GM23338 (cell line): ENCODE results near the gene LCN6. TPM values are rescaled to one million over a fixed set of nuclear protein-coding genes. Genes with fewer than 3 reads are reported as not detected.

Experiments used
- ATAC-seq: fragments of 200-7000 bp; cut with Tn5 transposase; 3 replicates; pipeline ENCODE4 v1.9.1; 2020
- DNase-seq: peaks from one replicate; pipeline ENCODE4 v3.0.0-alpha.2; 2015; ENCODE audit warnings: low spot score
- H2AFZ ChIP-seq: fragments of 200-600 bp; sonication (generic); 2 replicates; pipeline ENCODE4 v1.8.0; 2016; ENCODE audit warnings: antibody characterized with exemption, mild to moderate bottlenecking, moderate library complexity
- H3F3A ChIP-seq: fragments of 200-600 bp; sonication (generic); replicated peaks from 2 replicates; pipeline ENCODE4 v1.8.0; 2017; ENCODE audit warnings: antibody characterized with exemption, mixed run types, low read depth
- H3K27ac ChIP-seq: fragments of 200-600 bp; sonication (generic); 2 replicates; pipeline ENCODE4 v1.6.1; 2016; ENCODE audit warnings: low read depth
- H3K27me3 ChIP-seq: fragments of 200-600 bp; sonication (generic); 2 replicates; pipeline ENCODE4 v1.8.0; 2016; ENCODE audit warnings: mild to moderate bottlenecking, mixed run types, moderate library complexity; ENCODE audit not compliant: insufficient read depth
- H3K36me3 ChIP-seq: fragments of 200-600 bp; sonication (generic); 2 replicates; pipeline ENCODE4 v1.8.0; 2016; ENCODE audit warnings: mild to moderate bottlenecking; ENCODE audit not compliant: insufficient read depth
- H3K4me1 ChIP-seq: fragments of 200-600 bp; sonication (generic); 2 replicates; pipeline ENCODE4 v1.8.0; 2016; ENCODE audit warnings: mild to moderate bottlenecking, moderate library complexity; ENCODE audit not compliant: insufficient read depth
- H3K4me2 ChIP-seq: fragments of 200-600 bp; sonication (generic); 2 replicates; pipeline ENCODE4 v1.7.1; 2017; ENCODE audit warnings: mixed run types
- H3K4me3 ChIP-seq: fragments of 200-600 bp; sonication (generic); 2 replicates; pipeline ENCODE4 v1.6.1; 2016; ENCODE audit warnings: mixed run types
- H3K79me2 ChIP-seq: fragments of 200-600 bp; sonication (generic); replicated peaks from 2 replicates; pipeline ENCODE4 v1.8.0; 2017; ENCODE audit warnings: mild to moderate bottlenecking; ENCODE audit not compliant: insufficient read depth
- H3K9me2 ChIP-seq: fragments of 200-600 bp; sonication (generic); 2 replicates; pipeline ENCODE4 v1.8.0; 2017; ENCODE audit not compliant: insufficient read depth
- H4K20me1 ChIP-seq: fragments of 200-600 bp; sonication (generic); replicated peaks from 2 replicates; pipeline ENCODE4 v1.8.0; 2017; ENCODE audit warnings: mild to moderate bottlenecking; ENCODE audit not compliant: insufficient read depth
- H3K27ac Mint-ChIP-seq: 2 replicates; pipeline ENCODE4 v1.8.0; 2020; ENCODE audit warnings: inconsistent platforms, mild to moderate bottlenecking, moderate library complexity, mixed read lengths
- H3K27me3 Mint-ChIP-seq: 3 replicates; pipeline ENCODE4 v1.8.0; 2022; ENCODE audit warnings: low read depth, mild to moderate bottlenecking, moderate library complexity, mixed read lengths, inconsistent platforms; ENCODE audit not compliant: insufficient read depth, poor library complexity
- H3K36me3 Mint-ChIP-seq: 3 replicates; pipeline ENCODE4 v1.8.0; 2021; ENCODE audit warnings: low read depth, mild to moderate bottlenecking, inconsistent platforms, moderate library complexity, mixed read lengths
- H3K4me1 Mint-ChIP-seq: 3 replicates; pipeline ENCODE4 v1.8.0; 2020; ENCODE audit warnings: mild to moderate bottlenecking, inconsistent platforms, mixed read lengths
- H3K4me3 Mint-ChIP-seq: 3 replicates; pipeline ENCODE4 v1.8.0; 2021; ENCODE audit warnings: moderate library complexity, mild to moderate bottlenecking, inconsistent platforms, mixed read lengths
- H3K9me3 Mint-ChIP-seq: 3 replicates; pipeline ENCODE4 v1.8.0; 2020; ENCODE audit warnings: moderate library complexity, mild to moderate bottlenecking, inconsistent platforms, mixed read lengths
- EZH2phosphoT487 ChIP-seq: fragments of 200-600 bp; sonication (generic); IDR thresholded peaks from one replicate; pipeline ENCODE4 v1.8.1; 2018; ENCODE audit warnings: antibody characterized with exemption; ENCODE audit not compliant: unreplicated experiment
- NANOG ChIP-seq: IDR thresholded peaks from 2 replicates; pipeline ENCODE4 v1.6.1; 2016; ENCODE audit warnings: antibody characterized with exemption, borderline replicate concordance
- POLR2AphosphoS5 ChIP-seq: IDR thresholded peaks from 2 replicates; pipeline ENCODE4 v1.6.1; 2016; ENCODE audit warnings: antibody characterized with exemption, low read depth
- REST ChIP-seq: IDR thresholded peaks from one replicate; pipeline ENCODE4 v1.6.1; 2018; ENCODE audit warnings: antibody characterized with exemption; ENCODE audit not compliant: unreplicated experiment
- ZNF462 ChIP-seq: fragments of 250-450 bp; sonication (Bioruptor Pico); IDR thresholded peaks from 2 replicates; pipeline ENCODE4 v1.5.0; 2020; ENCODE audit warnings: mild to moderate bottlenecking, moderate library complexity
- polyA plus RNA-seq: library from polyadenylated mRNA; unstranded; fragments of >200 nt; fragmentation: Nextera tagmentation; extraction: Ambion mirVana; gene quantifications from 2 replicates; pipeline ENCODE4 v1.2.1, GENCODE V29; 2016
- total RNA-seq: library from RNA; depleted of rRNA; stranded (reverse); fragments of >200 nt; shearing (Covaris generic); gene quantifications from 2 replicates; pipeline ENCODE4 v1.2.3, GENCODE V29; 2014
- TF ChIP-seq, protein P1 (sequence below), 2 experiments: fragments of 200-600 bp in 1 of 2; sonication (generic) in 1 of 2; conservative IDR thresholded peaks; 2 replicates each; pipeline versions ENCODE4 v1.5.1 to v1.6.1; 2016 to 2017; ENCODE audit warnings: antibody characterized with exemption in 2 of 2, low read depth in 2 of 2, mild to moderate bottlenecking in 2 of 2, moderate library complexity in 1 of 2

Gene LCN6
- total and polyA plus RNA-seq, 2 experiments from 2014 or later, result not detected

- H3K27ac ChIP-seq, result no peak overlapping the region
- DNase-seq (no peak), ATAC-seq (no peak)
- H3K9me2 ChIP-seq, result no peaks in the 10 kb centered on the region
- H3K9me3 Mint-ChIP-seq, result no peaks in the 10 kb centered on the region; the same call in 1 of the 3 replicates
- no peaks in the 10 kb centered on the region for H3K4me1 ChIP-seq
- no peaks in the 10 kb centered on the region for H4K20me1 ChIP-seq
- H3K36me3 Mint-ChIP-seq, result 0 out of 3 replicates have a peak, but pooled peaks cover 3% of the 10 kb centered on the region
- no peaks in the 10 kb centered on the region for H3K36me3 ChIP-seq
- no peak overlapping the region for H3K27ac Mint-ChIP-seq
- no peak overlapping the region for H3K4me3 ChIP-seq
- no peak overlapping the region for H2AFZ ChIP-seq
- no peak overlapping the region for H3K4me2 ChIP-seq
- no peak overlapping the region for H3K4me3 Mint-ChIP-seq
- no peaks in the 10 kb centered on the region for H3F3A ChIP-seq
- TF ChIP-seq ZNF462 (CRISPR knock-in tag), result no peak
- TF ChIP-seq EZH2phosphoT487, result no peak
- no peak for TF ChIP-seq REST
- TF ChIP-seq, protein P1, sequence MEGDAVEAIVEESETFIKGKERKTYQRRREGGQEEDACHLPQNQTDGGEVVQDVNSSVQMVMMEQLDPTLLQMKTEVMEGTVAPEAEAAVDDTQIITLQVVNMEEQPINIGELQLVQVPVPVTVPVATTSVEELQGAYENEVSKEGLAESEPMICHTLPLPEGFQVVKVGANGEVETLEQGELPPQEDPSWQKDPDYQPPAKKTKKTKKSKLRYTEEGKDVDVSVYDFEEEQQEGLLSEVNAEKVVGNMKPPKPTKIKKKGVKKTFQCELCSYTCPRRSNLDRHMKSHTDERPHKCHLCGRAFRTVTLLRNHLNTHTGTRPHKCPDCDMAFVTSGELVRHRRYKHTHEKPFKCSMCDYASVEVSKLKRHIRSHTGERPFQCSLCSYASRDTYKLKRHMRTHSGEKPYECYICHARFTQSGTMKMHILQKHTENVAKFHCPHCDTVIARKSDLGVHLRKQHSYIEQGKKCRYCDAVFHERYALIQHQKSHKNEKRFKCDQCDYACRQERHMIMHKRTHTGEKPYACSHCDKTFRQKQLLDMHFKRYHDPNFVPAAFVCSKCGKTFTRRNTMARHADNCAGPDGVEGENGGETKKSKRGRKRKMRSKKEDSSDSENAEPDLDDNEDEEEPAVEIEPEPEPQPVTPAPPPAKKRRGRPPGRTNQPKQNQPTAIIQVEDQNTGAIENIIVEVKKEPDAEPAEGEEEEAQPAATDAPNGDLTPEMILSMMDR (conservative IDR thresholded peaks at IDR 0.05; ENCODE audit: low read depth in 2 of 2), result no peak
- no peak for TF ChIP-seq NANOG
- TF ChIP-seq POLR2AphosphoS5, result no peak
- H3K27me3 Mint-ChIP-seq, result peaks cover 20% of the 10 kb centered on the region
- no peaks in the 10 kb centered on the region; the same call in 2 of the 3 replicates for H3K4me1 Mint-ChIP-seq
- 0 out of 2 replicates have a peak, but pooled peaks cover 7% of the 10 kb centered on the region for H3K79me2 ChIP-seq
- no peaks in the 10 kb centered on the region for H3K27me3 ChIP-seq
These were observed 13.4 kb downstream of the LCN6 start for GRCh38 chr9:136734837-136735496.
